GM19397 (cell line): Measurements from ENCODE around the gene C19orf81.

Experiments used
- ATAC-seq: cut with Tn5 transposase; IDR thresholded peaks from one replicate; pipeline ENCODE4 v1.9.1; 2021; ENCODE audit warnings: mild to moderate bottlenecking, moderate library complexity; ENCODE audit not compliant: unreplicated experiment

Gene C19orf81

DNA sequence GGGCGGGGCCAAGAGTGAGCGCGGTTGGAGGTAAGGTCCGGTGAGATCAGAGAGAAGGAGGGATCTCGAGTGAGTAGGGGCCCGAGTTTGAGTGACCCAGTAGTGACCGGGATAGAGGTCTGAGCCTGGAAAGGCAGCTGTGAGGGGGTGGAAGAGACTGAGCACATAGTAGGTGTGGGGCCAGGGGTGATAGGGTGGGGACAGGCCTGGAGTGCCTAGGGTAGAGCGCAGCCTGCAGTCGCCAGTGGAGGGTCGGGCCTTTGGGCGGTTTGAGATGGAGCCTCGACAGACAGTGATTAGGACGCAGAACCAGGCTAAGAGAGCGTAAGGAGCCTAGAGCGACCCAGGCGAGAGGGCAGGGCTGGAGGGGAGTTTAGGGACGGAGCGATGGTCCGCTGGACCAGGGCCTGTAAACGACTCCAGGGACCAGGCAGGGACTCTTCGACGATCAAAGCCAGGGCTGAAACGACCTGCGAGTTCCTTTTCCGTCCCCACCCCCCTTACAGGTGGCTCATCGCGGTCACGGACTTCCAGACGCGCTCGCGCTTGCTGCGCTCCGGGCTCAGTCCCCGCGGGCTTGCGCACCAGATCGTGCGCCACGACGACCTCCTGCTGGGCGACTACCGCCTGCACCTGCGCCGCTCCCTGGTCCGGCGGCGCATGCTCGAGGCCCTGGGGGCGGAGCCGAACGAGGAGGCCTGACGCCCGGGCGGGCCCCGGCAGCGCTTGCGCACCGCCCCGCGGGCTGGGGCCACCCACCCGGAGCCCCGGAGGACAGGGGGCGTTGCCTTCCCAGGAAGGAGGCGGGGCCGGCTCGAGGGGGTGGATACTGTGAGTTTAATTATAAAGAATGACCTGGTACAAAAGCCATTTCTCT lies 9.4 kb downstream of the C19orf81 start:
- ATAC-seq, result no peak

DNA sequence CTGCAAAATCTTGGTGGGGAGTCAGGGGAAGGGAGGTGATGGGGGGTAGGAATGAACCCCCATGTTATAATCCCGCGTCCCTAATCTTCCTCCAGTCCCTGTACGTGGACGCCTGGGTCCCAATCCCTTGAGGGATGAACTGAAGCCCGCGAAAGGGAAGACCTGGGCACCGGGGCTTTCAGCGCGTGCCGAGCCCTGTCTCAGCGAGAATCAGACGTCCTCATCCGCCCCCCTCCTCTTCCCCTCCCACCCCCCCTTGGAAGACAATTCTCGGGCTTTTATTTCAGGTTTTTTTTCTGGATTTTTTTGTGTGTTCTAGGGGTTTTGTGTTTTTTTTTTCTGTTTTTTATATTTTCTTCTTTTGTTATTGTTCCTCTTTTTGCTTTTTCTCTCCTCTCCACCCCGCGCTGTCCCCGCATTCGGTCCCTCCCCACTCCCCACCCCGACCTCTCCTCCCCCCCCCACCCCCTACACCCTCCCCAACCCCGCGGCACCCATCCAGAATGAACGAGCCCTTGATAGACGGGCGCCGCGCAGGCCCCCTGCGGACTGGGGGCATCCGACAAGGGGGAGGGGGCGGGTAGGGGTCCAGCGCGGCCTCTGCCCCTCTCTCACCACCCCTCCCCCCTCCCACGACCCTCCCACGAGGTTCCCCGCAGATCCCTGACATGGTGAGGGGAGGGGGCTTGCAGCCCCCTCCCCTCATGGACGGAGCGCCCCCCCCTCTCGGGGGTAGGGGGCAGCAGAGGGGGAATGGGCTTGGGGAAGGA lies 10.3 kb downstream of the C19orf81 start:
- ATAC-seq, result no peak

DNA sequence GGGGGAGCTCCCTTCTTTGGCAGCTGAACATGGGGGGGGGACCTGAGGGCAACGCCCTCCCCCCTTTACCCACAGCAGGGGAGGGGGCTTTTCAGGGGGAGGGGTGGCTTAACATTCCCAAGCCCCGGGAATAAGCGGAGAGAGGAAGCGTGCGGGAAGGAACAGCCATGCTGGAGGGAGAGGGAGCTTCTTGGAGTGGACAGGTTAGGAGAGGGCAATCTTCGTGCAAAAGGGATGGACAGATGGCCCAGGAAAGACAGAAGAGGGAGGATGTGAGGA lies 10.8 kb downstream of the C19orf81 start:
- ATAC-seq, result no peak

DNA sequence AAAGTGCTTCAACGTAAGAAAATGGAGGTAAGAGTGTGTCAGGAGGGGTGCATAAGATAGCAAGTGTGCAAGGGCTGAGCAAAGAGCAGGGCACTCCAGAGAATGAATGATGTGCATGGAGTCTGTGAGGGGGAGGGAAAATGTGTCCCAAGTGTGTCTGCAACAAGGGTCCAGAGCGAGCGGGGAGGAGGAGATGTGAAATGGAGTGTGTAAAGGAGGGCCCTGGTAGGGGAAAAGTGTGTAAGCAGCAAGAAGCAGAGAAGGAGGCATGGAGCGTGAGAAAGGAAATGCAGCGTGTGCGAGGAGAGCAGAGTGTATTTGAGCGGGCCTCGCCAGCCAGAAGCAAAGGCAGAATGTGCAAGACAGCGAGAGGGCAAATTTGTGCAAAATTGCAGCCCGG lies 11.8 kb downstream of the C19orf81 start:
- no peak for ATAC-seq

DNA sequence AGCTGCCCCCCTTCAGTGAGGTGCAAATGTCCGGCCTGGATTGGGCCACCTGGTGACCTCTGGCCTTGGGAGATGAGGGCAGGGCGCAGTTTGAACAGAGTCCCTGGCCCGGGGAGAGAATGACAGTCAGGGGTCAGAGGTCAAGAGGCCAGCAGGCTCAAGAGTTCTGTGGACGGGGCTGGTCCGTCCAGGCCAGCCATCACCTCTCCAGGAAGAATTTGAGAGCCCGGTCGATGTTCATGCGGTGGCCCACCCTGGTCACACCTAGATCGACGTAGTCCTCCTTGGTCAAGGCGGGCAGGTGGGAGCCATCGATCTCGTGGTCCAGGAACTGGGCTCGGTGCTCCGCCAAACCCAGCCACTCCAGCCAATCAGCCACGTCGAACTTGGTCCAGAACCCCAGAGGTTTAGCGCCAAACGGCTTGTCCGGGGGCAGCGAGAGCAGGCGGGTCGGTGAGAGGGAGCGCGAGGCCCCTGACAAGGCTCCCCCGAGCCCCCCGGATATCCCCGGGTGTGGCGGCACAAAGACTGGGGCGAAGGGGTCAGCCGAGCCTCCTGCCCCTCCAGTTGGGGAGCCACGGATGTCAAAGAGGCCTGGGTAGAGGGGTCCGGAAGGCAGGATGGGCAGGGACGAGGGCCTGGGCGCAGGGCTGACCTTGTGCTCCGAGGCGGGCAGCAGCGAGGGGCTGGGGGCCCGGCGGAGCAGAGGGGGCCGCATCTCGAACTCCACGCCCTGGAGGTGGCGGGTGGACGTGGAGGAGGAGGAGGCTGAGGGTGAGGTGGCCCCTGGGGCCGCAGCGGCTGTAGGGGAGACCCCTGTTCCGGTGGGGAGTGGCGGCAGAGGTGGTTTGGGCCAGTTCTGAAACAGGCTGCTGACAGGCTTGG lies 12.8 kb downstream of the C19orf81 start:
- ATAC-seq, result no peak

DNA sequence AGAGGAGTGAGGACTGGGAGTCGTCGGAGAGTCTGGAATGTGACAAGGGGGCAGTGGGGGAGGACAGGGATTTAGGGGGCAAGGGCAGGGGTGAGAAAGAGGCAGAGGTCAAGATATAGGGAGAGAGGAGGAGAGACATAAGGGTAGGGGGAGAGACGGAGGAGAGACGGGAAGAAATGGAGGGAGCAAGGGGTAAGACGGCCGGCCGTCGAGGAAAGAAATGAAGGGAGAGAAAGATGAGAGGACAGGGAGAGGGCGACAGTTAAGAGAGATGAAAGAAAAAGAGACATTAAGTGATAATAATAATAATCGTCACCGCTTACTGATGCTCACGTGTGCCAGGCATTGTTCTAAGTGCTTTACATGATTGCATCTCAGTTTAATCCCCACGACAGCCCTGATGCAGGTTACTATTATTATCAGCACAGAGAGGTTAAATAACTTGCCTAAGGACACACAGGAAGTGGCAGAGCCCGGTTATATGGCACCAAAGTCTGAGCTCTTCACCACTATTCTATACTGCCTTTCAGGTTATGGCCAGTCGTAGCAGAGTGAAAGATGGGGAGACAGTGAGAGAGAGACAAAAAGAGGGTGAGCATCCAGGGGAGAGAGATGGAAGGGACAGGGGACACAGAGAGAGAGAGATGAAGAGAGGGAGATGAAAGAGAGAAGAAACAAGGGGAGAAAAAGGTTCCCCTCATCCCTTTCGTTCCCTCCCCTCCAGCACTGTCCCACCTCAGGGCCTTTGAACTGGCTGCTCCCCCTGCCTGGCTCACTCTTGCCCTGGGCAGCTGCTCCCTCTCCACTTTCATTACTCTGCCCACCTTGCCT lies 13.6 kb downstream of the C19orf81 start:
- no peak for ATAC-seq

DNA sequence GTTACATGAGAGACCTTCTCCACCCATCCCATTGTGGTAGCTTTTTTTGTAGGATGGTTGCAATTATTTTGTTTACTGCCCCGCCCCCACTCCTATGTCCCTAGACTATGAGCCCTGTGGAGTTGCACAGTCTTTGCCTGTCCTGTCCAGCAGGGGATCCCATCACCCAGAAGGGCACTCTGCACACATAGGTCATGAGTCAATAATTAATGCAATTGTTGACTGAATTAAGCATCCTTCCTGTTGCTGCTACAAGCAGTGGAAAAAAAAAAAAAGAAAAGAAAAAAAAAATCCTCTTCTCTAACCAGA lies 14.2 kb downstream of the C19orf81 start:
- no peak for ATAC-seq

DNA sequence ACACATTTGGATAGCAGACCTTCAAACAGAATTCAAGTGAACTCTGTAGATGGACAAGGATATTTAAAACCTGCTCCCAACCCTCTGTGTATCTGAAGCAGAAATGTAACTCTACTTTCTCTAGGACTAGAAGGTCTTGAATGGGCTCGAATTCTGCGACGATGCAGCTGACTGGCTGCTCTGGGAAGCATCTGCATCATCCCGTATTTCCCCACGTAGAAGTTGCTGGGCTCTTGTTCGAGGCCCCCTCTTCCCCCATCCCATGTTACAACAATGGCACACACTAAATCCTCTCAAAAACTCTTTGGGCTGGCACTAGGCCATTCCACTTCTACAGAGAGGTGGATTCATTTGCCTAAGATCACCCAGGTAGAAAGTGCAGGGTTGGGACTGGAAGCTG lies 15.0 kb downstream of the C19orf81 start:
- no peak for ATAC-seq

DNA sequence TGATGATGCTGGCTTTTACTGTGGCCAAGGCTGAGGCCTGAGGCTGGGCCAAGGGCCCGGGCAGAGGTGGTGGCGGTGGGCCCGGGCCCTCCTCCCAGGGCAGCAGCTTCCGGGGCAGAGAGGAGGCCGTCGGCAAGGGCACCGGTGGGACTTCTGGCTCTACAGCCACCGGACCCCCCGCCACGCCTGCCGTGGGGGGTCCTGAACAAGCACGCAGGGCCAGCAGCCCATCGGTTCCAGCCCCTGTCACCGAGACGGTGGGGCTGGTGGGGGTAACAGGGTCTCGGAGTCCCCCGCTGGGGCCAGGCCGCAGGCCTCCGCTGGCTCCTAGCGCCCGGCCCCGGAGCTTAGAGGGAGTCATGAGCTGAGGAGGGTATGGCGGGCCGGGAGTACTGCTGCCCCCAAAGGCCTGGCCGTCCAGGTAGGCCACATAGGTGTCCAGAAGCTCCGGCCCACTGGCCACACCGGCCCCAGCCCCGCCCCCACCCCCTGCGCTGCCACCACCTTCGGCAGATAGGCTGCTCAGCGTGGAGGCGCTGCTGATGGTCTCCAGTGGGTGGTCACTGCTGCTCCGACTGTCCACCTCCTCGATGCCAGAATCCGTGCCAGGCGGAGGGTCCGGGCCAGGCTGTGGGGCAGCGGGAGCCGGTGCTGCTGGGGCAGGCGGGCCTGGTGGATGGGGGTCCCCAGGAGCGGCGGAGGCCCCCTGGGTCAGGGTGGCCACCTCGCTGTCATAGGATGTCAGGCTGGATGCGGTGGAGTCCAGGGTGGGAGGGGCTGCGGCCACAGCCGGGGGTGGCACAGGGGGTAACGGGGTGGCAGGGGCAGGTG lies 17.3 kb downstream of the C19orf81 start:
- ATAC-seq, result no peak

DNA sequence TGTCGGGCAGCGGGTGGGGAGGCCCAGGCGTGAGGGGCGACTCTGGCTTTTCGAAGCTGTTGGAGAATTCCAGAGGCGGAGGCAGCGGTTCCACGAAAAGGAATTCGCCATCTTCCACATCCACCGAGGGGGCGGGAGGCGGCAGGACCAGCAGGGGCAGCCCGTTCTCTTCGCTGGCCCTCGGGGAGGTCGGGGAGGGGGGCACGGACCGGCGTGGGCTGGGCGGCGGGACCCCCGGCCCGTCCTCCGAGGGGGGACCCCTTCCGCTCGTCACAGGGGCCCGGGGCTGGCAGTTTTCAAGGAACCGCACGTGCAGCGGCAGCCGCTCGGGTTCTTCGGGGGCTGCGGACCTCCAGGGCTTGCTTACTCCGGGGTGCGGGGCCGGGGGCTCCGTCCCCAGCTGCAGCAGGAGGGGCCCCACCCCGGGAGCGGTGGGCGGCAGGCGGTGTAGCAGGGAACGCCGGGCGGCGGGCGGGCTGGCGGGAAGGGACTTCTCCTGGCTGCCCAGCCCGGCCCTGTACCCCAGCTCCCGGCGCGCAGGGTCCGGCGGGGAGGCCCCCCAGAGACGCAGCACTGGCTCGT lies 18.0 kb downstream of the C19orf81 start:
- no peak for ATAC-seq

DNA sequence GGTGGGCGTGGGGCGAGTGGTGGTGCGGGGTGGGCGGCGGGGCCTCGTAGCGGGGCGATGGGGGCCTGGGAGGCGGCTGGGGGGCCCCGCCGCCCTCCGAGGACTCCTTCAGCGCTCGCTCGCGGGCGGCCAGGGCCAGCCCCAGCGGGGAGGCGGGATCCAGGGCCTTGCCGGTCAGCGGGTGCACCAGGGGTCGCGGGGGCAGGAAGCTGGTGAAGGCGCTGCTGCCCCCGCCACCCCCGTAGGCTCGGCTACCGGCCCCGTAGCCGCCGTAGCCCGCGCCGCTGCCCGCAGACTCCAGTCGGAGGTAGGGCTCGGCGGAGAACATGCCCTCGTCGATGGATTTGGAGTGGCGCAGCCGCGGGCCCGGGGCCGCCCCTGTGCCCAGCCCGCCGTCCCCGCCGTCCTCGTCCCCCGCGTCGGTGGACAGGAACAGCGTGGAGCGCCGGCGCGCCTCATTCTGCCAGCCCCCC lies 18.6 kb downstream of the C19orf81 start:
- ATAC-seq, result no peak

DNA sequence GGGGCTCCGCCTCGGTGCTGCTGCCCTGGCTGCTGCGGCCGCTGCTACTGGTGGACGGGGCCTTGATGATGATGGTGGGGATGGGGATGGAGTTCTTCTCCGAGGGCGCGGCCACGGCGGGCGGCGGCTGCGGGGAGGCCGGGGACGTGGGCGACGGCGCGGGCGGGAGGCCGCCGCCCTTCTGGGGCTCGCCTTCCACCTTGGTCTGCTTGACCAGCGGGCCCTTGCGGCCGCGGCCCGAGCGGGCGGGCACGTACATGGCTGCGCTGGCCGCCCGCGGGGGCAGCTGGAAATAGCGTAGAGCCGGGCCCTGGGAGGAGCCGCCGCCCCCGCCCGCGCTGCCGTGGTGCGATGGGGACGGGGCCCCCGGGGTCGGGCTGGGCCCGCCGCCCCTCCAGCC lies 19.2 kb downstream of the C19orf81 start:
- ATAC-seq, result no peak

DNA sequence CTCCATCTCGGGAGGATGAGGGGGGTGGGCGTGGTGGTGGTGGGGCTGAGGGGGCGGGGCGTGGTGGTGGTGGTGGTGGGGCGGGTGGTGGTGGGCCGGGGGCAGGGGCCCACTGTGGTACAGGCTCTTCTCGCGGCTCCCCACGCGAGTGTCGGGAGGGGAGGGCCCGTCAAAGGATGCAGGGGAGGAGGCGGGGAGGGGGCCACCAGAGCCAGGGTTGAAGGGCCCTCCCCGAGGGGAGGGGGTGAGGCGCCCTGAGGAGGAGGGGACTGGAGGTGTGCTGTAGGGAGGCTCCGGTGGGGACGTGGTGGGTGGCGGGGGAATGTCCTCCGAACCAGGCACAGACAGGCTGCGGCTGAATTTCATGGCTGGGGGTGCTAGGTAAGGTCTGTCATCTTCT lies 19.6 kb downstream of the C19orf81 start:
- no peak for ATAC-seq

DNA sequence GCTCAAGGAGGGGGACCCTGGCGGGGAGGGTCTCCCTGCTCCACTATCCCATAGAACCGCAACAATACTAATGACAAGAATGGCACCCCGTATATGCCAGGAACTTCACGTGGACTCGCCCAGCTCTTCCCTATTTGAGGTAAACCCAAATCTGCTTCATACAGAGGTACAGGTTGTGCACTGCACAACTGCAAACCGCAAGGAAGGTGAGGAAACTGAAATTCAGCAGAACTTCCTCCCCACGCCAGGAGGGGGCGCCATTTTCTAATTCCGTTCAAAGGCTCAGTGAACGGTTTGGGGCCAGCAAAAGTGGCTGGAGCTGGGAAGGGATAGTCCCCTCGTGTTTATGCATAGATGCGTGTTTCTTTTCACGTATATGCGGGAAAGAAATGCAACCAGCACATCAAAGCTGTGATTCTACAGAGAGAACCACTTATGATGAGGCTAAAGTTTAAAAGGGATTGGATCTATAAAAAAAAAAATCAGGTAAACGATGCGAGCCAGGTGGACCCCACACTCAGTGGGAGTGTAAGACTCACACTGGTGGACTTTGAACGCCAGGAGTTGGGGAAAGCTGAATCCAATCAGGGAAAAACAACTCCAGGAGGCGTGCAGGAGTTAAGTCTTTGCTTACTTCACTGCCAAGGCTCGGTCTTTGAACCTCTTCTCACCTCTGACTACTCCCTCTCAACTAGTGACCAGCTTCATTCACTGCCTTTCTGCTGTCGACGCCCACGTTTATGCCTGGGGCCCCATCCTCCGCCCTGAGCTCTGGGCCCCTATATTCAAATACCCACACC lies 20.3 kb downstream of the C19orf81 start:
- ATAC-seq, result no peak

DNA sequence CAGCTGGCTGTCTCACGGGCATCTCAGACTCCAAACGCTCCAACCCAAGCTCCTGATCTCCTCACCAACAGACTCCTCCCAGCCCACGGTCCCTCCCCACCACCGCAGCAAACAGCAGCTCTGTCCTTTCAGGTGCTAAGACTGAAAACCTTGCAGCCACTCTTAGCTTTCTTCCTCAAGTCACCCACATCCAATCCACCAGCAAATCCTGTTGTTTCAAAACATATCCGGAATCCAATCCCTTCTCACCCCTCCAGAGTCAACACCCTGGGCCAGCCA lies 20.8 kb downstream of the C19orf81 start:
- no peak for ATAC-seq

DNA sequence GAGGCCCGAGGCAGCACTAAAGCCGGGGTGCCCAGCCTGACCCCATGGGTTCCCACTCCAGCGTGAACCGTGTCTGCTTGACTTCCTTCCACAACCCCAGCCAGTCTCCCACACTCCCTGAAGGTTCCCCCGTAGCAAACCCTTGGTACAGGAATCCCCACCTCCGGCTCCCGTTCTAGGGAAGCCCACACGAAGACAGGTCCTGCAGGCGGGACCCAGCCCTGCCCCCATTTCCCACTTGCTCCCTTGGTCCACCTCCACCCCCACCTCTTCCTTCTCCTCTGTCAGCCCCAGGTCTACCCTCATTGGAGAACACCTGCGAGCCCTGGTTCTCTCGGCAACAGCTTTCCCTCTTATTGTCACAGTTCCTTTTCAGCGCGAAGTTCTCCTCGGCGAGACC lies 23.9 kb downstream of the C19orf81 start:
- no peak for ATAC-seq

DNA sequence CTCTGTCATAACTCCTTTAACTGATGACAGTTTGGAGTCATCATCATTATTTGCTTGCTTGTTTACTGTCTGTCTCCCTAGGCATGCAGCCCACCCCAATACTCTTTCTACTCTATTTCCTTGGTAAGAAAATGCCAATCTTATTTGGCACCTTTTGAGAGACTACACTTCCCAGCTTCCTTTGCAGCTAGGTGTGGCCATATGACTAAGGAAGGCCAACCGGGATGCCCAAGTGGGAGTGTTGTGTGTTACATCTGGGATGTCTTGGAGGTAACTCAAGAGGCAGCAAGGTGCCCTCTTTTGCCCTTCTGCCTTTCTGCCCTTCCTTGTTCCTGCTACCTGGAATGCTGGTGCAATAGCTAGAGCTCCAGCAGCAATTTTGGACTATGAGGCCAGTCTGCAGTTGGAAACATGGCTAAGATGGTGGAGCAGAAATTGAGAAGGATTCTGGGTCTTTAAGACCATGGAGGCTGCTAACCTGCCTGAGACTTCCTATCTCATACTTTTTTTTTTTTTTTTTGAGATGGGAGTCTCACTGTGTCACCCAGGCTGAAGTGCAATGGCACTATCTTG lies 27.5 kb downstream of the C19orf81 start:
- no peak for ATAC-seq

DNA sequence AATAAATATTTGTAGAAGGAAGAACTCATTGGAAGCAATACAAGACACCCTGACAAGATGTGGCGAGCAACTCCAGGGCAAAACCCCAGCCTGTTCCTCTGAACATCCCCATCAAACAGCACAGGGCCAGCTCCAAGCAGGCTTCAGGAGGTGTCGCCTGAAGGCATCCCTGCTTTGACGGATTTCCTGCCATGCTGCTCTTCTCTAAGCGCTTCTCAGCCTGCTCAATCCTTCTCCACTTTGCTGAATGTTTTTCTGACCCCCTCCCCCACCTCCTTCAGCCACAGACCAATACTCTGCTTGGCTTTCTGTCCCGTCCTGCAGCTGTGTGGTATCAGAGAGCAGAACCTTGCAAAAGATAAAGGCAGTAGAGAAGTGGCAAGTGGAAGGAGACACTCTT lies 28.4 kb downstream of the C19orf81 start:
- no peak for ATAC-seq

DNA sequence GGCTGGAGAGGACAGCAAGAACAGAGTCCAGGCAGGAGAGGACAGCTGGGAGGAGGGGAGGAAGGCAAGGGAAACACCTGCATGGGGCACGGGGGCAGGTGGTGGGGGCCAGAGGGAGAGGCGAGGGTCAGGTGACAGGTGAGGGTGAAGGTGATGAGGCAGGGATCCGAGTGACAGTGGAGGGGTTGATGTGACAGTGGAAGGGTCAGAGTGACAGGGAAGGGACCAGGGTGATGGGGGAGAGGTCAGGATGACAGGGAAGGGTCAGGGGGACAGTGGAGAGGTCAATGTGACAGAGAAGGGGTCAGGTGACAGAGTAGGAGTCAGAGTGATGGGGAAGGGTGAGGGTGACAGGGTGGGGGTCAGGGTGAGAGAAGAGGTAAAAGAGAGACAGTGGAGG lies 29.1 kb downstream of the C19orf81 start:
- ATAC-seq, result no peak
